Peyer's patch (tissue), 4 donors: ENCODE data around the gene TSPAN31.

Source experiments
- POLR2A ChIP-seq, 2 donors: fragments of 450-650 bp; IDR thresholded peaks; one replicate each; pipeline ENCODE4 v1.5.1; 2017; ENCODE audit warnings: antibody characterized with exemption in 2 of 2, mild to moderate bottlenecking in 2 of 2, moderate library complexity in 2 of 2
- TF ChIP-seq, protein P1 (sequence below), 6 experiments: fragments of 450-650 bp in 4 of 6; fragments of 200-600 bp in 2 of 6; sonication (generic) in 1 of 6; IDR thresholded peaks; one replicate each; pipeline ENCODE4 v1.5.1; 2017 to 2019; ENCODE audit warnings: antibody characterized with exemption in 6 of 6, mild to moderate bottlenecking in 3 of 6, moderate library complexity in 1 of 6

DNA sequence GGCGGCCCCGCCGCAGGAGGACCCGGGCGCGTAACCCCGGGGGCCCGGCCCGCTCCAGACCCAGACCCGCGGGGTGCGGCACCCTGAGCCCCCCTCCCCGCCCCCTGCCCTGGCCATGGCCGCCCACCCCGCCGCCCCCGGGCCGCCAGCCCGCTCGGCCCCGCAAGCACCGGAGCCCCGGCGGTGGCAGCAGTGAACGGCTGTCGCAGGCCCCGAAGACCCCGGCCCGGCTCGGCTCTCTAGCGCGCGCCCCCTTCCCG, 10.3 kb downstream of the TSPAN31 start:
- no peak for TF ChIP-seq POLR2A (IDR thresholded peaks at IDR 0.05)
- TF ChIP-seq, protein P1, sequence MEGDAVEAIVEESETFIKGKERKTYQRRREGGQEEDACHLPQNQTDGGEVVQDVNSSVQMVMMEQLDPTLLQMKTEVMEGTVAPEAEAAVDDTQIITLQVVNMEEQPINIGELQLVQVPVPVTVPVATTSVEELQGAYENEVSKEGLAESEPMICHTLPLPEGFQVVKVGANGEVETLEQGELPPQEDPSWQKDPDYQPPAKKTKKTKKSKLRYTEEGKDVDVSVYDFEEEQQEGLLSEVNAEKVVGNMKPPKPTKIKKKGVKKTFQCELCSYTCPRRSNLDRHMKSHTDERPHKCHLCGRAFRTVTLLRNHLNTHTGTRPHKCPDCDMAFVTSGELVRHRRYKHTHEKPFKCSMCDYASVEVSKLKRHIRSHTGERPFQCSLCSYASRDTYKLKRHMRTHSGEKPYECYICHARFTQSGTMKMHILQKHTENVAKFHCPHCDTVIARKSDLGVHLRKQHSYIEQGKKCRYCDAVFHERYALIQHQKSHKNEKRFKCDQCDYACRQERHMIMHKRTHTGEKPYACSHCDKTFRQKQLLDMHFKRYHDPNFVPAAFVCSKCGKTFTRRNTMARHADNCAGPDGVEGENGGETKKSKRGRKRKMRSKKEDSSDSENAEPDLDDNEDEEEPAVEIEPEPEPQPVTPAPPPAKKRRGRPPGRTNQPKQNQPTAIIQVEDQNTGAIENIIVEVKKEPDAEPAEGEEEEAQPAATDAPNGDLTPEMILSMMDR (IDR thresholded peaks at IDR 0.05): no peak
